OCI-LY7 (cell line): Measurements from ENCODE around the gene ACBD3. TPM values are rescaled to one million over a fixed set of nuclear protein-coding genes. Genes with fewer than 3 reads are reported as not detected.

ENCODE experiments used
- BruUV-seq: library from RNA; stranded (reverse); fragments of 400-500 nt; replicated peaks from 2 replicates; lab custom pipeline; 2021; lab: Mats Ljungman, UMichigan
- CTCF ChIA-PET: fragments of 300-600 bp; sonication (Branson Sonifier 250); formaldehyde crosslinking; loops from one replicate; lab custom pipeline; 2022; ENCODE audit warnings: antibody characterized with exemption; ENCODE audit not compliant: unreplicated experiment; lab: Charles Lee
- POLR2A ChIA-PET: fragments of 300-600 bp; sonication (Branson Sonifier 250); formaldehyde crosslinking; loops from one replicate; lab custom pipeline; 2022; ENCODE audit warnings: antibody characterized with exemption; lab: Charles Lee
- DNase-seq: peaks from one replicate; pipeline ENCODE4 v3.0.0-alpha.2; 2015; ENCODE audit warnings: low spot score
- H2AFZ ChIP-seq: fragments of 200-600 bp; sonication (generic), shearing (Covaris generic); 2 replicates; pipeline ENCODE4 v1.6.1; 2014; ENCODE audit warnings: mild to moderate bottlenecking, antibody characterized with exemption, low read length, moderate library complexity
- H3K27ac ChIP-seq: fragments of 200-600 bp; sonication (generic); 2 replicates; pipeline ENCODE4 v1.5.1; 2014; ENCODE audit warnings: mixed run types, low read depth, mild to moderate bottlenecking, moderate library complexity, low read length, inconsistent platforms; ENCODE audit not compliant: poor library complexity, severe bottlenecking
- H3K36me3 ChIP-seq: fragments of 200-600 bp; sonication (generic); 2 replicates; pipeline ENCODE4 v1.6.1; 2014; ENCODE audit warnings: mild to moderate bottlenecking, antibody characterized with exemption, low read length, moderate library complexity, mixed read lengths; ENCODE audit not compliant: insufficient read depth
- H3K4me1 ChIP-seq: fragments of 200-600 bp; sonication (generic); 2 replicates; pipeline ENCODE4 v1.5.1; 2014; ENCODE audit warnings: mild to moderate bottlenecking, low read length; ENCODE audit not compliant: insufficient read depth, poor library complexity, severe bottlenecking
- H3K4me2 ChIP-seq: fragments of 200-600 bp; sonication (generic); 2 replicates; pipeline ENCODE4 v1.6.1; 2014; ENCODE audit warnings: mild to moderate bottlenecking, low read length
- H3K4me3 ChIP-seq: fragments of 200-600 bp; sonication (generic); 2 replicates; pipeline ENCODE4 v1.5.1; 2014; ENCODE audit warnings: mild to moderate bottlenecking, low read depth, low read length; ENCODE audit not compliant: poor library complexity, severe bottlenecking
- H3K79me2 ChIP-seq: fragments of 200-600 bp; sonication (generic); 2 replicates; pipeline ENCODE4 v1.6.1; 2016; ENCODE audit warnings: low read depth, mild to moderate bottlenecking, low read length, moderate library complexity, mixed read lengths; ENCODE audit not compliant: insufficient read depth
- H3K9me2 ChIP-seq: fragments of 200-600 bp; sonication (generic); 2 replicates; pipeline ENCODE4 v1.6.1; 2016; ENCODE audit warnings: mild to moderate bottlenecking, low read length, mixed read lengths; ENCODE audit not compliant: insufficient read depth
- H3K9me3 ChIP-seq: fragments of 200-600 bp; sonication (generic); 2 replicates; pipeline ENCODE4 v1.6.1; 2014; ENCODE audit warnings: mild to moderate bottlenecking, mixed run types, low read length, mixed read lengths
- H4K20me1 ChIP-seq: fragments of 200-600 bp; sonication (generic); 2 replicates; pipeline ENCODE4 v1.6.1; 2014; ENCODE audit warnings: mild to moderate bottlenecking, antibody characterized with exemption, low read length, moderate library complexity, mixed read lengths; ENCODE audit not compliant: insufficient read depth
- CTCF ChIP-seq: fragments of 200-600 bp; sonication (generic); conservative IDR thresholded peaks from 2 replicates; pipeline ENCODE4 v1.5.1; 2014; ENCODE audit warnings: mild to moderate bottlenecking, antibody characterized with exemption, low read length, moderate library complexity, mixed read lengths
- EZH2phosphoT487 ChIP-seq: fragments of 200-600 bp; sonication (generic); IDR thresholded peaks from 2 replicates; pipeline ENCODE4 v1.6.1; 2018; ENCODE audit warnings: low read depth, borderline replicate concordance, mild to moderate bottlenecking, mixed run types, antibody characterized with exemption, low read length, moderate library complexity, mixed read lengths
- intact Hi-C: fragments of 100-400 bp; cut with micrococcal nuclease; formaldehyde crosslinking; loops from one replicate; pipeline ENCODE4 v1.10.0; 2022; ENCODE audit not compliant: unreplicated experiment
- total RNA-seq, 2 experiments: library from RNA; depleted of rRNA in 1 of 2; stranded (reverse); fragments of >200 nt in 1 of 2; shearing (Covaris generic) in 1 of 2; gene quantifications; 2 replicates each; pipeline ENCODE4 v1.2.3, GENCODE V29; 2014 to 2022

ACBD3 gene
- total RNA-seq, 2 experiments from 2014 or later = 30.3 to 51.7 TPM

GRCh38 chr1:226111098-226111882 is 75.3 kb downstream of the ACBD3 start:
- Histone ChIP-seq H3K9me2 (no peaks in the 10 kb centered on the region), H3K4me1 (peaks cover 41% of the 10 kb centered on the region), H3K9me3 (no peaks in the 10 kb centered on the region), H2AFZ (peak overlapping the region; percentile 57), H3K79me2 (no peaks in the 10 kb centered on the region), H3K4me2 (peak overlapping the region; percentile 74), H3K27ac (peak overlapping the region; percentile 80), H3K36me3 (no peaks in the 10 kb centered on the region), H3K4me3 (peak overlapping the region; percentile 73), H4K20me1 (no peaks in the 10 kb centered on the region)
- POLR2A ChIA-PET = interaction anchor here (0.5 to 3.2 kb wide), 23 partner anchors 8 to 1452 kb away, joined by 3 to 14 read pairs (median 4); partner anchors contain the start of genes H3-3A, SDE2 and ZNF678
- intact Hi-C loops = loop anchor here (1.0 kb wide), 1 partner anchor 10 kb away; no protein-coding TSS in a partner anchor
- TF ChIP-seq EZH2phosphoT487 (no peak), CTCF (no peak)
- DNase-seq = peak; percentile 85
- CTCF ChIA-PET = interaction anchor here (0.7 to 1.8 kb wide), 3 partner anchors 14 to 47 kb away, joined by 3 to 9 read pairs (median 9); no protein-coding TSS in a partner anchor
- BruUV-seq = no TSS peak

GRCh38 chr1:226110249-226111097 is 76.1 kb downstream of the ACBD3 start:
- peak overlapping the region; percentile 74 for H3K4me2 ChIP-seq
- H3K79me2 ChIP-seq = no peaks in the 10 kb centered on the region
- H3K9me2 ChIP-seq = no peaks in the 10 kb centered on the region
- H3K9me3 ChIP-seq = no peaks in the 10 kb centered on the region
- no TSS peak for BruUV-seq
- H3K4me3 ChIP-seq = peak overlapping the region; percentile 73
- H2AFZ ChIP-seq = peak overlapping the region; percentile 57
- ChIA-PET CTCF (interaction anchor here (1.0 to 1.8 kb wide), 4 partner anchors 15 to 46 kb away, joined by 3 to 9 read pairs (median 7); no protein-coding TSS in a partner anchor), POLR2A (interaction anchor here (0.6 to 3.2 kb wide), 19 partner anchors 9 to 111 kb away, joined by 3 to 14 read pairs (median 5); partner anchors contain the start of genes H3-3A and SDE2)
- intact Hi-C loops = loop anchor here (1.0 kb wide), 4 partner anchors 11 to 111 kb away; partner anchors contain the start of gene SDE2
- peaks cover 41% of the 10 kb centered on the region for H3K4me1 ChIP-seq
- peak overlapping the region; percentile 80 for H3K27ac ChIP-seq
- peak; percentile 88 for DNase-seq
- TF ChIP-seq CTCF = 0 out of 2 replicates have a peak, but pooled peaks have one; percentile 14
- TF ChIP-seq EZH2phosphoT487 = no peak
- H3K36me3 ChIP-seq = no peaks in the 10 kb centered on the region
- H4K20me1 ChIP-seq = no peaks in the 10 kb centered on the region
